SK-N-MC (cell line): Measurements from ENCODE around the gene SPEF2.

Experiments used
- EZH2 ChIP-seq: fragments of 200-600 bp; sonication (generic); IDR thresholded peaks from one replicate; pipeline ENCODE4 v1.6.1; 2017; ENCODE audit warnings: antibody characterized with exemption
- FOXP2 ChIP-seq: optimal IDR thresholded peaks from 2 replicates; pipeline ENCODE3; 2011; ENCODE audit warnings: mild to moderate bottlenecking, moderate library complexity; ENCODE audit not compliant: insufficient read depth; ENCODE audit errors: extremely low read length, control extremely low read depth

- no peak for TF ChIP-seq EZH2
- TF ChIP-seq FOXP2 = no peak
Measured at GRCh38 chr5:35671541-35672295, 54.1 kb downstream of the SPEF2 start.
